Measurements from ENCODE around the gene CFAP54.

The CFAP54 gene

GRCh38 chr12:96906498-96906848, 417.1 kb downstream of the CFAP54 start:
- no peak for DNase-seq

GRCh38 chr12:96906849-96907670, 417.7 kb downstream of the CFAP54 start, which contains the start of gene NEDD1:
NEDD1 (plus strand) TSS chr12:96907257; CDS start chr12:96909760, 2,503 bp downstream.
- DNase-seq = peak; percentile 76

- DNase-seq = peak; percentile 12
Observed at GRCh38 chr12:96907671-96908422, 418.5 kb downstream of the CFAP54 start.

GRCh38 chr12:96908423-96908675, 419.0 kb downstream of the CFAP54 start:
- no peak for DNase-seq

GRCh38 chr12:96912261-96912660, 422.9 kb downstream of the CFAP54 start:
- no peak for DNase-seq

- DNase-seq = no peak
Observed at GRCh38 chr12:96912943-96913342, 423.6 kb downstream of the CFAP54 start.

GRCh38 chr12:96919510-96920210, 430.3 kb downstream of the CFAP54 start:
- no peak for DNase-seq

Data from stimulated activated CD4-positive, alpha-beta T cell treated with anti-CD3 and anti-CD28 coated beads, Interleukin-1b, Interleukin-23, amount 100 ng/mL, for 48 hours (primary cell).